SK-N-SH (cell line): Measurements from ENCODE around the gene ITPA.

Source experiments
- EP300 ChIP-seq, 2 experiments: IDR thresholded peaks; 2 replicates each; pipeline versions ENCODE4 v1.4.0 to v1.6.1; 2012; ENCODE audit warnings: borderline replicate concordance in 1 of 2, low read depth in 1 of 2, low read length in 1 of 2
- EZH2phosphoT487 ChIP-seq: fragments of 200-600 bp; sonication (generic); IDR thresholded peaks from 2 replicates; pipeline ENCODE4 v1.6.1; 2017; ENCODE audit warnings: low read depth, mixed run types, mild to moderate bottlenecking, antibody characterized with exemption, moderate library complexity, borderline replicate concordance
- NRF1 ChIP-seq: IDR thresholded peaks from 2 replicates; pipeline ENCODE4 v1.6.1; 2012; ENCODE audit warnings: low read depth, mild to moderate bottlenecking, low read length
- POLR2AphosphoS5 ChIP-seq: IDR thresholded peaks from 2 replicates; pipeline ENCODE4 v1.6.1; 2012; ENCODE audit warnings: low read depth, low read length
- RAD21 ChIP-seq: IDR thresholded peaks from 2 replicates; pipeline ENCODE4 v1.6.1; 2012; ENCODE audit warnings: mild to moderate bottlenecking, low read length
- REST ChIP-seq: IDR thresholded peaks from 2 replicates; pipeline ENCODE4 v1.6.1; 2012; ENCODE audit warnings: mild to moderate bottlenecking, low read depth, low read length, moderate library complexity
- SIN3A ChIP-seq: IDR thresholded peaks from 2 replicates; pipeline ENCODE4 v1.6.1; 2012; ENCODE audit warnings: low read depth, mild to moderate bottlenecking, low read length, moderate library complexity, borderline replicate concordance
- SMC3 ChIP-seq: IDR thresholded peaks from 2 replicates; pipeline ENCODE4 v1.6.1; 2012; ENCODE audit warnings: low read depth, low read length, improper control_type of control experiment
- TEAD4 ChIP-seq: IDR thresholded peaks from 2 replicates; pipeline ENCODE4 v1.4.0; 2012; ENCODE audit warnings: mild to moderate bottlenecking, borderline replicate concordance; ENCODE audit not compliant: insufficient read depth
- TF ChIP-seq, protein P1 (sequence below): fragments of 200-600 bp; sonication (generic); IDR thresholded peaks from 2 replicates; pipeline ENCODE4 v1.6.1; 2017; ENCODE audit warnings: antibody characterized with exemption, mild to moderate bottlenecking, moderate library complexity
- TF ChIP-seq, protein P2 (sequence below): IDR thresholded peaks from 2 replicates; pipeline ENCODE4 v1.4.0; 2012; ENCODE audit warnings: low read depth, borderline replicate concordance

DNA sequence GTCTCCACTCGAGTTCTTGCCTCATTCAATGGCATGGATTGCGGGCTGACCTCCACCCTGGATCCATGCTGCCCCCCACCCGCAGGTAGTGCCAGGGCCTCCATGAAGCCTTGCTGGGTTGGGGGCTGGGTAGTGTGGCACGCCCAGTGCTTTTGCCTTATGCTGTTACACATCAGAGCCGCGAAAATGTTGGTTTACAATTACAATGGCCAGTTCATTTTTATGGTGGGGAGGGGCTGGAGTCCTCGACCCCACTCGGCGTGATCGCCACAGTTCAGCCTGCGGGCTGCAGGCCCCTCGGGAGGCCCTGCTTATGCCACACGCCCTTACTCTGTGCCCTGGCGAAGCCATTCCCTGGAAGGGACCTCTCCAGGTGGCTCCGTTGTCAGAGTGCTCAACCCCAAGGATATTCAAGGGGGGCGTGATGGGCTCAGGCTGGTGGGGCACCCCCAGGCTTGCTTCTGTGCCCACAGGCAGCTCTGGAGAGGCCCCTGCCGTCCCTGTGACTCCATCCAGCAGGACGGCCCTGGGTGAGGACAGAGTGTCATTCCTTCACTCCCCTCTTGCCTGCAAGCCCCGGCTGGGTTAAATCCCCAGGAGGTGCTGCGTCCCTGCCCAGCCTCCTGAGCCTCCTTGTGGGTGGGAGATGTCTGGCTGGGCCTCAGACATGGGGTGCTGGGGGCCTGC, 14.8 kb downstream of the ITPA start:
- TF ChIP-seq SMC3 (no peak), SIN3A (no peak), POLR2AphosphoS5 (no peak), RAD21 (no peak), EZH2phosphoT487 (no peak), EP300 (IDR thresholded peaks at IDR 0.05; ENCODE audit: borderline replicate concordance in 1 of 2, low read depth in 1 of 2, low read length in 1 of 2) (no peak), NRF1 (no peak), REST (no peak), TEAD4 (no peak)
- TF ChIP-seq, protein P1, sequence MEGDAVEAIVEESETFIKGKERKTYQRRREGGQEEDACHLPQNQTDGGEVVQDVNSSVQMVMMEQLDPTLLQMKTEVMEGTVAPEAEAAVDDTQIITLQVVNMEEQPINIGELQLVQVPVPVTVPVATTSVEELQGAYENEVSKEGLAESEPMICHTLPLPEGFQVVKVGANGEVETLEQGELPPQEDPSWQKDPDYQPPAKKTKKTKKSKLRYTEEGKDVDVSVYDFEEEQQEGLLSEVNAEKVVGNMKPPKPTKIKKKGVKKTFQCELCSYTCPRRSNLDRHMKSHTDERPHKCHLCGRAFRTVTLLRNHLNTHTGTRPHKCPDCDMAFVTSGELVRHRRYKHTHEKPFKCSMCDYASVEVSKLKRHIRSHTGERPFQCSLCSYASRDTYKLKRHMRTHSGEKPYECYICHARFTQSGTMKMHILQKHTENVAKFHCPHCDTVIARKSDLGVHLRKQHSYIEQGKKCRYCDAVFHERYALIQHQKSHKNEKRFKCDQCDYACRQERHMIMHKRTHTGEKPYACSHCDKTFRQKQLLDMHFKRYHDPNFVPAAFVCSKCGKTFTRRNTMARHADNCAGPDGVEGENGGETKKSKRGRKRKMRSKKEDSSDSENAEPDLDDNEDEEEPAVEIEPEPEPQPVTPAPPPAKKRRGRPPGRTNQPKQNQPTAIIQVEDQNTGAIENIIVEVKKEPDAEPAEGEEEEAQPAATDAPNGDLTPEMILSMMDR = no peak
- TF ChIP-seq, protein P2, sequence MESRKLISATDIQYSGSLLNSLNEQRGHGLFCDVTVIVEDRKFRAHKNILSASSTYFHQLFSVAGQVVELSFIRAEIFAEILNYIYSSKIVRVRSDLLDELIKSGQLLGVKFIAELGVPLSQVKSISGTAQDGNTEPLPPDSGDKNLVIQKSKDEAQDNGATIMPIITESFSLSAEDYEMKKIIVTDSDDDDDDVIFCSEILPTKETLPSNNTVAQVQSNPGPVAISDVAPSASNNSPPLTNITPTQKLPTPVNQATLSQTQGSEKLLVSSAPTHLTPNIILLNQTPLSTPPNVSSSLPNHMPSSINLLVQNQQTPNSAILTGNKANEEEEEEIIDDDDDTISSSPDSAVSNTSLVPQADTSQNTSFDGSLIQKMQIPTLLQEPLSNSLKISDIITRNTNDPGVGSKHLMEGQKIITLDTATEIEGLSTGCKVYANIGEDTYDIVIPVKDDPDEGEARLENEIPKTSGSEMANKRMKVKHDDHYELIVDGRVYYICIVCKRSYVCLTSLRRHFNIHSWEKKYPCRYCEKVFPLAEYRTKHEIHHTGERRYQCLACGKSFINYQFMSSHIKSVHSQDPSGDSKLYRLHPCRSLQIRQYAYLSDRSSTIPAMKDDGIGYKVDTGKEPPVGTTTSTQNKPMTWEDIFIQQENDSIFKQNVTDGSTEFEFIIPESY = no peak
